IPS-15b (cell line): ENCODE measurements around the gene FZD7.

Source experiments
- H3K27me3 ChIP-seq: one replicate; pipeline ENCODE4 v1.6.1; 2013; ENCODE audit warnings: low read length; ENCODE audit not compliant: control insufficient read depth, insufficient read depth
- H3K36me3 ChIP-seq: one replicate; pipeline ENCODE4 v1.6.1; 2013; ENCODE audit warnings: low read length; ENCODE audit not compliant: control insufficient read depth, insufficient read depth
- H3K4me1 ChIP-seq: one replicate; pipeline ENCODE4 v1.6.1; 2013; ENCODE audit warnings: mild to moderate bottlenecking, low read length; ENCODE audit not compliant: control insufficient read depth, insufficient read depth
- H3K4me3 ChIP-seq: one replicate; pipeline ENCODE4 v1.5.1; 2013; ENCODE audit warnings: low read depth, low read length
- H3K9ac ChIP-seq: one replicate; pipeline ENCODE4 v1.6.1; 2013; ENCODE audit warnings: low read depth, mild to moderate bottlenecking, low read length
- H3K9me3 ChIP-seq: one replicate; pipeline ENCODE4 v1.6.1; 2013; ENCODE audit warnings: mild to moderate bottlenecking, low read length; ENCODE audit not compliant: control insufficient read depth, insufficient read depth

The FZD7 gene

GRCh38 chr2:202060218-202060617 is 26.6 kb downstream of the FZD7 start:
- H3K27me3 ChIP-seq: no peaks in the 10 kb centered on the region
- no peaks in the 10 kb centered on the region for H3K36me3 ChIP-seq
- H3K9me3 ChIP-seq: no peaks in the 10 kb centered on the region
- no peak overlapping the region for H3K9ac ChIP-seq
- no peak overlapping the region for H3K4me3 ChIP-seq
- peaks cover 7% of the 10 kb centered on the region for H3K4me1 ChIP-seq

- H3K4me1 ChIP-seq: peaks cover 7% of the 10 kb centered on the region
Observed at GRCh38 chr2:202061695-202062094, 28.0 kb downstream of the FZD7 start.

GRCh38 chr2:202064171-202064880 is 30.7 kb downstream of the FZD7 start:
- Histone ChIP-seq H3K4me3 (peak overlapping the region; percentile 16), H3K36me3 (no peaks in the 10 kb centered on the region), H3K4me1 (peaks cover 7% of the 10 kb centered on the region), H3K9ac (no peak overlapping the region), H3K27me3 (no peaks in the 10 kb centered on the region), H3K9me3 (no peaks in the 10 kb centered on the region)

More at GRCh38 chr2:202061695-202062094, 28.0 kb downstream of the FZD7 start:
- H3K9me3 ChIP-seq: no peaks in the 10 kb centered on the region
- H3K27me3 ChIP-seq: no peaks in the 10 kb centered on the region
- H3K36me3 ChIP-seq: no peaks in the 10 kb centered on the region
- H3K9ac ChIP-seq: no peak overlapping the region
- H3K4me3 ChIP-seq: no peak overlapping the region

GRCh38 chr2:202064881-202065230 is 31.2 kb downstream of the FZD7 start:
- Histone ChIP-seq H3K9me3 (no peaks in the 10 kb centered on the region), H3K9ac (no peak overlapping the region), H3K4me1 (peaks cover 7% of the 10 kb centered on the region), H3K4me3 (no peak overlapping the region), H3K36me3 (no peaks in the 10 kb centered on the region), H3K27me3 (no peaks in the 10 kb centered on the region)

GRCh38 chr2:202065876-202066275 is 32.2 kb downstream of the FZD7 start:
- Histone ChIP-seq H3K4me1 (peaks cover 7% of the 10 kb centered on the region), H3K36me3 (no peaks in the 10 kb centered on the region), H3K9ac (no peak overlapping the region), H3K9me3 (no peaks in the 10 kb centered on the region), H3K4me3 (no peak overlapping the region), H3K27me3 (no peaks in the 10 kb centered on the region)

GRCh38 chr2:202066875-202067274 is 33.2 kb downstream of the FZD7 start:
- peaks cover 7% of the 10 kb centered on the region for H3K4me1 ChIP-seq
- H3K27me3 ChIP-seq: no peaks in the 10 kb centered on the region
- no peak overlapping the region for H3K4me3 ChIP-seq
- no peaks in the 10 kb centered on the region for H3K36me3 ChIP-seq
- H3K9ac ChIP-seq: no peak overlapping the region
- no peaks in the 10 kb centered on the region for H3K9me3 ChIP-seq

- H3K9ac ChIP-seq: no peak overlapping the region
- no peak overlapping the region for H3K4me3 ChIP-seq
- peaks cover 10% of the 10 kb centered on the region for H3K4me1 ChIP-seq
- no peaks in the 10 kb centered on the region for H3K9me3 ChIP-seq
- no peaks in the 10 kb centered on the region for H3K27me3 ChIP-seq
- no peaks in the 10 kb centered on the region for H3K36me3 ChIP-seq
Observed at GRCh38 chr2:202067589-202067988, 33.9 kb downstream of the FZD7 start.

GRCh38 chr2:202069170-202070067 is 35.8 kb downstream of the FZD7 start:
- H3K27me3 ChIP-seq: no peaks in the 10 kb centered on the region
- H3K4me1 ChIP-seq: peaks cover 10% of the 10 kb centered on the region
- no peaks in the 10 kb centered on the region for H3K9me3 ChIP-seq
- H3K4me3 ChIP-seq: no peak overlapping the region
- H3K9ac ChIP-seq: no peak overlapping the region
- H3K36me3 ChIP-seq: no peaks in the 10 kb centered on the region

GRCh38 chr2:202071107-202071506 is 37.5 kb downstream of the FZD7 start:
- Histone ChIP-seq H3K4me3 (no peak overlapping the region), H3K27me3 (no peaks in the 10 kb centered on the region), H3K4me1 (peaks cover 6% of the 10 kb centered on the region), H3K9ac (no peak overlapping the region), H3K36me3 (no peaks in the 10 kb centered on the region), H3K9me3 (no peaks in the 10 kb centered on the region)

- H3K9ac ChIP-seq: no peak overlapping the region
- peaks cover 6% of the 10 kb centered on the region for H3K4me1 ChIP-seq
- no peaks in the 10 kb centered on the region for H3K9me3 ChIP-seq
- no peaks in the 10 kb centered on the region for H3K27me3 ChIP-seq
- no peak overlapping the region for H3K4me3 ChIP-seq
- H3K36me3 ChIP-seq: no peaks in the 10 kb centered on the region
Observed at GRCh38 chr2:202072226-202072625, 38.6 kb downstream of the FZD7 start.

- H3K27me3 ChIP-seq: no peaks in the 10 kb centered on the region
- no peaks in the 10 kb centered on the region for H3K9me3 ChIP-seq
- H3K4me1 ChIP-seq: peaks cover 6% of the 10 kb centered on the region
- H3K9ac ChIP-seq: no peak within 1 kb of the TSS
- no peaks in the 10 kb centered on the region for H3K36me3 ChIP-seq
- no peak within 1 kb of the TSS for H3K4me3 ChIP-seq
Observed at GRCh38 chr2:202072737-202073401, 39.2 kb downstream of the FZD7 start, which contains the start of gene KIAA2012. KIAA2012 (plus strand) TSS chr2:202073255; CDS start chr2:202073628, 373 bp downstream.
